ENCODE measurements around the gene CTSA. TPM values are rescaled to one million over a fixed set of nuclear protein-coding genes. Genes with fewer than 3 reads are reported as not detected.

The CTSA gene
- total and polyA plus RNA-seq, 9 of the 15 experiments (the other 6 are each of a cell fraction or from before 2014, with no cell fraction given) = 8.8 to 61.7 (median 28.3) TPM

DNA sequence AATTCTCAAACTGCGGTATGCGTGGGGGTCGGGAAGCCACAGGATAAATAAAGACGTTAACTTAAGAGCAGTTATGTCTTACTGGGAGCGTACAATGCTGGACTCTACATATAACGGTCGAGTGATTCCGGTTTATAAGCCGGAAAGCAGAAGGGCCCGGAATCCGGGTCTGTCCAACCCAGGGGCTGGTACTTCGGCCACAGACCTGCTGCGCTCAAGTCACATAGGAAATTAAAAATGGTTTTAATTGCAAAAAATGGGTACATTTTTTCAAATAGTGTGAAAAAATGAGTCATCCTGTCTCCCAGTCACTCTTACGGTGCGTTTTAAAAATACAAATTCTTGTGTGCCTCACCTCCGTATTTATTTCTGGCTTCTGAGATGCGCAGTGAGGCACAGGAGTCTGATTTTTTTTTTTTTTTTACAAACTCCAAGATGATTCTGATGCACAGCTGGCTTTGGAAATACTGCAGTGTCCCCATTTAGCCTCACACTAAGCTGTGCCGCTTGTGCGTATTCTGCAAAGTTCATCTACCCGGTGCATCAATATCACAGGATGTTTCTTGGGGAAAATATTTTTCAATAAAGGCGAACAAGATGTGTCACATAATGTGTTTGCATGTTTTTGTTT lies 44.4 kb downstream of the CTSA start (continued):
- TF ChIP-seq ZFX (CRISPR knock-in tag; IDR thresholded peaks at IDR 0.05) (no peak), RBM17 (IDR thresholded peaks at IDR 0.05; ENCODE audit: borderline replicate concordance, low read depth, low read length) (no peak), SUPT5H (IDR thresholded peaks at IDR 0.05) (no peak), SP1 (CRISPR knock-in tag; IDR thresholded peaks at IDR 0.05) (no peak), ZNF280B (CRISPR knock-in tag; IDR thresholded peaks at IDR 0.05) (no peak), KDM1A (IDR thresholded peaks at IDR 0.05) (peak; percentile 99), RFX5 (IDR thresholded peaks at IDR 0.05; ENCODE audit: low read depth, low read length) (no peak), TRIM25 (IDR thresholded peaks at IDR 0.05; ENCODE audit: borderline replicate concordance) (no peak), PURB (CRISPR knock-in tag; IDR thresholded peaks at IDR 0.05; ENCODE audit: low read depth) (no peak), CHD2 (IDR thresholded peaks at IDR 0.05; ENCODE audit: low read depth, low read length) (no peak), CHD1 (IDR thresholded peaks at IDR 0.05; ENCODE audit: low read length) (no peak)
- TF ChIP-seq, protein P1, sequence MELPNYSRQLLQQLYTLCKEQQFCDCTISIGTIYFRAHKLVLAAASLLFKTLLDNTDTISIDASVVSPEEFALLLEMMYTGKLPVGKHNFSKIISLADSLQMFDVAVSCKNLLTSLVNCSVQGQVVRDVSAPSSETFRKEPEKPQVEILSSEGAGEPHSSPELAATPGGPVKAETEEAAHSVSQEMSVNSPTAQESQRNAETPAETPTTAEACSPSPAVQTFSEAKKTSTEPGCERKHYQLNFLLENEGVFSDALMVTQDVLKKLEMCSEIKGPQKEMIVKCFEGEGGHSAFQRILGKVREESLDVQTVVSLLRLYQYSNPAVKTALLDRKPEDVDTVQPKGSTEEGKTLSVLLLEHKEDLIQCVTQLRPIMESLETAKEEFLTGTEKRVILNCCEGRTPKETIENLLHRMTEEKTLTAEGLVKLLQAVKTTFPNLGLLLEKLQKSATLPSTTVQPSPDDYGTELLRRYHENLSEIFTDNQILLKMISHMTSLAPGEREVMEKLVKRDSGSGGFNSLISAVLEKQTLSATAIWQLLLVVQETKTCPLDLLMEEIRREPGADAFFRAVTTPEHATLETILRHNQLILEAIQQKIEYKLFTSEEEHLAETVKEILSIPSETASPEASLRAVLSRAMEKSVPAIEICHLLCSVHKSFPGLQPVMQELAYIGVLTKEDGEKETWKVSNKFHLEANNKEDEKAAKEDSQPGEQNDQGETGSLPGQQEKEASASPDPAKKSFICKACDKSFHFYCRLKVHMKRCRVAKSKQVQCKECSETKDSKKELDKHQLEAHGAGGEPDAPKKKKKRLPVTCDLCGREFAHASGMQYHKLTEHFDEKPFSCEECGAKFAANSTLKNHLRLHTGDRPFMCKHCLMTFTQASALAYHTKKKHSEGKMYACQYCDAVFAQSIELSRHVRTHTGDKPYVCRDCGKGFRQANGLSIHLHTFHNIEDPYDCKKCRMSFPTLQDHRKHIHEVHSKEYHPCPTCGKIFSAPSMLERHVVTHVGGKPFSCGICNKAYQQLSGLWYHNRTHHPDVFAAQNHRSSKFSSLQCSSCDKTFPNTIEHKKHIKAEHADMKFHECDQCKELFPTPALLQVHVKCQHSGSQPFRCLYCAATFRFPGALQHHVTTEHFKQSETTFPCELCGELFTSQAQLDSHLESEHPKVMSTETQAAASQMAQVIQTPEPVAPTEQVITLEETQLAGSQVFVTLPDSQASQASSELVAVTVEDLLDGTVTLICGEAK (IDR thresholded peaks at IDR 0.05) = peak; percentile 64
- TF ChIP-seq, protein P1 (CRISPR knock-in tag; IDR thresholded peaks at IDR 0.05) = no peak
- TF ChIP-seq, protein P2, sequence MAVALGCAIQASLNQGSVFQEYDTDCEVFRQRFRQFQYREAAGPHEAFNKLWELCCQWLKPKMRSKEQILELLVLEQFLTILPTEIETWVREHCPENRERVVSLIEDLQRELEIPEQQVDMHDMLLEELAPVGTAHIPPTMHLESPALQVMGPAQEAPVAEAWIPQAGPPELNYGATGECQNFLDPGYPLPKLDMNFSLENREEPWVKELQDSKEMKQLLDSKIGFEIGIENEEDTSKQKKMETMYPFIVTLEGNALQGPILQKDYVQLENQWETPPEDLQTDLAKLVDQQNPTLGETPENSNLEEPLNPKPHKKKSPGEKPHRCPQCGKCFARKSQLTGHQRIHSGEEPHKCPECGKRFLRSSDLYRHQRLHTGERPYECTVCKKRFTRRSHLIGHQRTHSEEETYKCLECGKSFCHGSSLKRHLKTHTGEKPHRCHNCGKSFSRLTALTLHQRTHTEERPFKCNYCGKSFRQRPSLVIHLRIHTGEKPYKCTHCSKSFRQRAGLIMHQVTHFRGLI (CRISPR knock-in tag; IDR thresholded peaks at IDR 0.05) = no peak

Measured in K562 (cell line).